Fibroblast of lung (primary cell): ENCODE measurements around the gene CNN3. TPM values are rescaled to one million over a fixed set of nuclear protein-coding genes. Genes with fewer than 3 reads are reported as not detected.

Experiments used
- DNase-seq, 2 donors: peaks; one replicate each; pipeline versions ENCODE4 v3.0.0 to v3.0.0-alpha.2; 2010; ENCODE audit warnings: low read depth in 2 of 2
- H2AFZ ChIP-seq: 2 replicates; pipeline ENCODE4 v1.5.1; 2012; ENCODE audit warnings: low read length, control low read depth, inconsistent platforms
- H3K27ac ChIP-seq: 2 replicates; pipeline ENCODE4 v1.5.1; 2011; ENCODE audit warnings: low read length, control low read depth; ENCODE audit not compliant: insufficient read depth
- H3K27me3 ChIP-seq: 2 replicates; pipeline ENCODE4 v1.5.1; 2011; ENCODE audit warnings: mild to moderate bottlenecking, low read length; ENCODE audit not compliant: control insufficient read depth, insufficient read depth
- H3K36me3 ChIP-seq: 2 replicates; pipeline ENCODE4 v1.5.1; 2011; ENCODE audit warnings: low read length; ENCODE audit not compliant: control insufficient read depth, insufficient read depth
- H3K4me1 ChIP-seq: 2 replicates; pipeline ENCODE4 v1.5.1; 2011; ENCODE audit warnings: low read length; ENCODE audit not compliant: control insufficient read depth, insufficient read depth; ENCODE audit errors: extremely low read depth
- H3K4me2 ChIP-seq: 2 replicates; pipeline ENCODE4 v1.5.1; 2011; ENCODE audit warnings: low read length, control low read depth; ENCODE audit not compliant: insufficient read depth; ENCODE audit errors: extremely low read depth
- H3K4me3 ChIP-seq, 4 experiments: fragments of 200-600 bp in 1 of 4; sonication (generic) in 1 of 4; replicated peaks in 1 of 4; 2 replicates each; pipeline ENCODE4 v1.5.1; 2011 to 2016; ENCODE audit warnings: low read length in 4 of 4, low read depth in 3 of 4, mild to moderate bottlenecking in 3 of 4, control low read depth in 2 of 4, inconsistent platforms in 1 of 4, mixed read lengths in 1 of 4; ENCODE audit not compliant: insufficient read depth in 1 of 4; ENCODE audit errors: control extremely low read depth in 1 of 4
- H3K79me2 ChIP-seq: 2 replicates; pipeline ENCODE4 v1.5.1; 2012; ENCODE audit warnings: mild to moderate bottlenecking, low read length, inconsistent platforms; ENCODE audit not compliant: control insufficient read depth, insufficient read depth
- H3K9ac ChIP-seq: 2 replicates; pipeline ENCODE4 v1.5.1; 2011; ENCODE audit warnings: mild to moderate bottlenecking, low read length, control low read depth; ENCODE audit not compliant: insufficient read depth
- H3K9me3 ChIP-seq: 2 replicates; pipeline ENCODE4 v1.5.1; 2012; ENCODE audit warnings: low read depth, low read length; ENCODE audit not compliant: control insufficient read depth, insufficient read depth
- H4K20me1 ChIP-seq: 2 replicates; pipeline ENCODE4 v1.5.1; 2011; ENCODE audit warnings: low read length; ENCODE audit not compliant: control insufficient read depth, insufficient read depth; ENCODE audit errors: extremely low read depth
- EZH2 ChIP-seq: IDR thresholded peaks from 2 replicates; pipeline ENCODE4 v1.5.1; 2012; ENCODE audit warnings: low read length, control low read depth, mild to moderate bottlenecking; ENCODE audit errors: missing control alignments
- polyA plus RNA-seq, 2 donors: library from polyadenylated mRNA; depleted of rRNA in 1 of 2; stranded (reverse) in 1 of 2; unstranded in 1 of 2; fragments of >200 nt; gene quantifications; 2 replicates each; pipeline ENCODE4 v1.2.1, GENCODE V29; 2011 to 2012; ENCODE audit warnings: missing spikeins in 1 of 2
- total RNA-seq: library from RNA; depleted of rRNA; stranded (reverse); fragments of >200 nt; gene quantifications from 2 replicates; pipeline ENCODE4 v1.2.1, GENCODE V29; 2014
- TF ChIP-seq, protein P1 (sequence below), 2 donors: IDR thresholded peaks in 1 of 2; conservative IDR thresholded peaks in 1 of 2; 1 replicate in 1 of 2; 2 replicates in 1 of 2; pipeline ENCODE4 v1.5.1; 2011 to 2012; ENCODE audit warnings: low read length in 2 of 2, control low read depth in 1 of 2, inconsistent platforms in 1 of 2, low read depth in 1 of 2, mild to moderate bottlenecking in 1 of 2

Gene CNN3
- total and polyA plus RNA-seq, 2 donors (not counting 1 experiment from before 2014, with no cell fraction given), result 601 to 670 TPM

- Histone ChIP-seq H2AFZ (no peak overlapping the region), H3K27ac (no peak overlapping the region), H3K27me3 (no peaks in the 10 kb centered on the region), H3K4me2 (no peak overlapping the region), H3K9ac (no peak overlapping the region), H4K20me1 (peaks cover 3% of the 10 kb centered on the region), H3K4me3 (no peak overlapping the region), H3K4me1 (peaks cover 7% of the 10 kb centered on the region), H3K9me3 (no peaks in the 10 kb centered on the region), H3K36me3 (peaks cover 29% of the 10 kb centered on the region), H3K79me2 (peaks cover 33% of the 10 kb centered on the region)
- peak in 1 of 2 donors; percentile 21 for DNase-seq
- TF ChIP-seq, protein P1, sequence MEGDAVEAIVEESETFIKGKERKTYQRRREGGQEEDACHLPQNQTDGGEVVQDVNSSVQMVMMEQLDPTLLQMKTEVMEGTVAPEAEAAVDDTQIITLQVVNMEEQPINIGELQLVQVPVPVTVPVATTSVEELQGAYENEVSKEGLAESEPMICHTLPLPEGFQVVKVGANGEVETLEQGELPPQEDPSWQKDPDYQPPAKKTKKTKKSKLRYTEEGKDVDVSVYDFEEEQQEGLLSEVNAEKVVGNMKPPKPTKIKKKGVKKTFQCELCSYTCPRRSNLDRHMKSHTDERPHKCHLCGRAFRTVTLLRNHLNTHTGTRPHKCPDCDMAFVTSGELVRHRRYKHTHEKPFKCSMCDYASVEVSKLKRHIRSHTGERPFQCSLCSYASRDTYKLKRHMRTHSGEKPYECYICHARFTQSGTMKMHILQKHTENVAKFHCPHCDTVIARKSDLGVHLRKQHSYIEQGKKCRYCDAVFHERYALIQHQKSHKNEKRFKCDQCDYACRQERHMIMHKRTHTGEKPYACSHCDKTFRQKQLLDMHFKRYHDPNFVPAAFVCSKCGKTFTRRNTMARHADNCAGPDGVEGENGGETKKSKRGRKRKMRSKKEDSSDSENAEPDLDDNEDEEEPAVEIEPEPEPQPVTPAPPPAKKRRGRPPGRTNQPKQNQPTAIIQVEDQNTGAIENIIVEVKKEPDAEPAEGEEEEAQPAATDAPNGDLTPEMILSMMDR (conservative IDR thresholded peaks at IDR 0.05 in 1 of 2, IDR thresholded peaks at IDR 0.05 in 1 of 2; ENCODE audit: low read depth in 1 of 2, low read length in 2 of 2), result no peak
- TF ChIP-seq EZH2, result no peak
These were observed 27.2 kb downstream of the CNN3 start for GRCh38 chr1:94899756-94900155.

DNA sequence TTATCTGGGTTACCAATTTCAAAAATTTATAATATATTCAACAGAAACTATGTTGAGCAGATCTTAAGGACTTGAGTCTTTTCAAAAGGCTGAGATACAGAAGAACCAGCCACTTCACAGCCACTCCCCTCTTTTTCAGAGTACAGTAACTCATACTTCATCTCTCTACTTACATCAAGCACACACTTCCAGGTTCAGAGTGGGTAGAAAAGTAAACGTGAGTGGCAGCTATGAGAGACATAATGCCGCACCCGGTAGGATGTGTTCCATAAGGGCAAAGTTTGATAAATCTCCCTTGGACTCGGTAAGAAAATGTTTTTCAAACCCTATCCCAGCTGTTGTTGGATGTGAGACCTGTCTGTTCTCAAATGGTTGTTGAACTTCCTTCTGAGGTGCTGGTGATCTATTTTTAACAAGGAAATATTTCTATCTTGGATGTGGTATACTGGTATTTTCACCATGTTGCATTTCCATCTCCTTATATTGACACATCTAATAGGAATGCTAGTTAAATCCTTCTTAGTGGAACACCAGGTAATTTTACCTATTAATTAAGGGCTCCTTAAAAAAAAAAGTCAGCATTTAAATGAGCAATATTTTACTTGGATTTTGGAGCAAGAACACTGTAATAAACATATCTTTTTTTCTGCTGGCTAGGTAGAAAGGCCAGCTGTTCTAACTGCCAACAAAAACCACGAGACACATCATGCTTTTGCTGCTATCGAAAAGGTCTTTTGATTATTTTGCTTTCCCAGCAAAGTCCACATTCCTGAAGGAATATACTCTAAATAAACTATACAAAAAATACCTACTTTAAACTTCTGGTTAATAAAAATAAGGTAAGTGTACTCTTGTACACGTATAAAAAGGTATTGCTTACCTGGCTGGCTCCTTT lies 28.2 kb downstream of the CNN3 start:
- Histone ChIP-seq H3K27ac (no peak overlapping the region), H3K9ac (no peak overlapping the region), H3K4me1 (peaks cover 5% of the 10 kb centered on the region), H3K9me3 (no peaks in the 10 kb centered on the region), H3K36me3 (peaks cover 29% of the 10 kb centered on the region), H3K79me2 (peaks cover 23% of the 10 kb centered on the region), H2AFZ (no peak overlapping the region), H4K20me1 (peaks cover under 1% of the 10 kb centered on the region), H3K4me3 (no peak overlapping the region), H3K4me2 (no peak overlapping the region), H3K27me3 (no peaks in the 10 kb centered on the region)
- TF ChIP-seq, protein P1 (conservative IDR thresholded peaks at IDR 0.05 in 1 of 2, IDR thresholded peaks at IDR 0.05 in 1 of 2; ENCODE audit: low read depth in 1 of 2, low read length in 2 of 2), result no peak
- TF ChIP-seq EZH2, result no peak
- peak; percentile 29 to 71 for DNase-seq

GRCh38 chr1:94895518-94895917 lies 31.4 kb downstream of the CNN3 start:
- DNase-seq, result no peak
- Histone ChIP-seq H3K9ac (no peak overlapping the region), H4K20me1 (no peaks in the 10 kb centered on the region), H3K4me1 (peaks cover 2% of the 10 kb centered on the region), H3K27me3 (no peaks in the 10 kb centered on the region), H3K79me2 (peaks cover 2% of the 10 kb centered on the region), H3K4me2 (no peak overlapping the region), H3K4me3 (no peak overlapping the region), H3K36me3 (peaks cover 17% of the 10 kb centered on the region), H3K9me3 (no peaks in the 10 kb centered on the region), H3K27ac (no peak overlapping the region), H2AFZ (no peak overlapping the region)
- TF ChIP-seq EZH2, result no peak
- TF ChIP-seq, protein P1 (conservative IDR thresholded peaks at IDR 0.05 in 1 of 2, IDR thresholded peaks at IDR 0.05 in 1 of 2; ENCODE audit: low read depth in 1 of 2, low read length in 2 of 2), result no peak
